ENCODE measurements around the gene NBEAL1.
"Not testable (repeated sequence)": the region's sequence is repeated elsewhere in the genome, so short reads cannot be mapped to it uniquely, and the experiment has no call there.

The NBEAL1 gene

GRCh38 chr2:203014456-203015199, at the start of gene NBEAL1:
NBEAL1 (plus strand) TSS chr2:203014875; CDS start chr2:203016385, 1,510 bp downstream.
- peak; percentile 66 for DNase-seq (ENCODE audit: low spot score)

DNA sequence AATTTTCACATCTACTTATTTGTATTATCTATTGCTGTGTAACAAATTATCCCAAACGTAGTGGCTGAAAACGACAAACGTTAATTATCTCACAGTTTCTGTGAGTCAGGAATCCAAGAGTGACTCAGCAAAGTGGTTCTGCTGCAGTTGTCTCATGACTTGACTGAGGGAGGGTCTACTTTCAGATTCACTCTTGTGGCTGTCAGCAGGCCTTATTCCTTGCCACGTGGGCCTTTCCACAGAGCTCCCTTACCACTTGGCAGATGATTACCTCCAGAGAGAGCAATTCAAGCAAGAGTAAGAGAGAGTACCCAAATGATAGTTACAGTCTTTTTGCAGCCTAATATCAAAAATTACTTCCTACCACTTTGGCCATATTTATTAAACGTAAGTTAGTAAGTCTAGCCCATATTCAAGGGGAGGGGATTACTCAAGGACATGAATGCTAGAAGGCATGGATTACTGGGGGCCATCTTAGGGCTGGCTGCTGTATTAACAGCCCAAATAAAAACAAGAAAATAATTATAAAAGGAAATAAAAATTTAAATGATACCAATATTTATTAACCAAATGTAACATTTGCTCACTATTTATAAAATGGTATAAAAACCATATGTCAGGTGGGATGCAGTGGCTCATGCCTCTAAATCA, 48.7 kb upstream of the NBEAL1 start:
- no peak for DNase-seq (ENCODE audit: low spot score)

- DNase-seq (ENCODE audit: low spot score): not testable (repeated sequence)
Measured at GRCh38 chr2:202969404-202969803, 45.3 kb upstream of the NBEAL1 start.

DNA sequence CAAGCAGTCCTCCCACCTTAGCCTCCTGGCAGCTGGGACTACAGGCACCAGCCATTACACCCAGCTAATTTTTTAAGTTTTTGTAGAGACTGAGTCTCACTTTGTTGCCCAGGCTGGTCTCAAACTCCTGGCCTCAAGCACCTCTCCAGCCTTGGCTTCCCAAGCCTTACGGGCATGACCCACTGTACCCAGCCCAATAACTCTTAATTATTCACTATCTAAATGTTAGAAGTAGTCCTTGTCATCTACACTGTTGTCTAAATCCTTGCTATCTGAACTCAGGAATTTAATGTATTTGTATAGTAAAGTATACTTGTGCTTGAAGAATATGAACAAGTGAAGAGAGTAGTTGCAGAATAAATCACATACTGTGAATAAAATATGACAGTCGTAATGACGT, 37.9 kb upstream of the NBEAL1 start:
- DNase-seq (ENCODE audit: low spot score): no peak

DNA sequence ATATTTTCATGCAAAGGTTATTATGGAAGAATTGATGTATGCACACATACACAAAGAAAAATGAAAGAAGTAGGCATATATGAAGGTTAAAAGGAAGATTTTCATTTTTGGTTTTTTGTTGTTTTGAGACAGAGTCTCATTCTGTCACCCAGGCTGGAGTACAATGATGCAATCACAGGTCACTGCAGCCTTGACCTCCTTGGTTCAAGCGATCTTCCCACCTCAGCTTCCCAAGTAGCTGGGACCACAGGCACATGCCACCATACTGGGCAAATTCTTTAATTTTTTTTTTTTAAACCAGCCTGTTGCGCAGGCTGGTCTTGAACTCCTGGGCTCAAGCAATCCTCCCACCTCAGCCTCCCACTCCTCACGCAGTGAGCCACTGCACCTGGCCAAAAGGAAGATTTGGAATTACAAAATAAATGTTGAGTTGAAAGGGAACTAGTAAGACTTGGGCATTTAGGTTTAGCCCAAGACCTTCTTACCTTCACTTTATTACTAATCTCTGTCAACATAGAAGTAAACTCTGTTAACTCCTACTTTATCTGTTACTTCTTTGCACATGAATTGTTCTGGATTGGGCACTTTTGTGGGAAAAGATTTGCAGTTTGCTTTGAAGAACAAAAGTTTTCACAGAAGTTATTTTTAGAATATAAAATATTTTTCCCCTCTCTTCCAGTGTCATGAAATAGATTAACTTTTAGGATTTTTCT, 31.7 kb upstream of the NBEAL1 start:
- DNase-seq (ENCODE audit: low spot score): no peak

DNA sequence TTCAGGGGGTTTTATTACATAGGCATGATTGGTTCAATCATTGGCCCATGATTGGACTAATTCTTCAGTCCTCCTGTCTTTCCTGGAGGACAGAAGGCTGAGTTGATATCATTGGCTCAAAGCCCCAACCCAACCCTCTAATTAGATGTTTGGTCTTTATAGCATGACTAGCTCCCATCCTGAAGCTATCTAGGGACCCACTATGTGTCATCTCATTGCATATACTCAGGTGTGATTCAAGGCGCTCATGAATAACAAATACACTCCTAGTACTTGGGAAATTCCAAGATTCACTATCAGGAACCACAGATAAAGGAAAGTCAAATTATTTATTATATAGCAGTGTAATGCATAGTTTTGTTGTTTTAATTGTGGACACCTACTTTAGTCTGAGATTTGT, 24.9 kb upstream of the NBEAL1 start:
- no peak for DNase-seq (ENCODE audit: low spot score)

DNA sequence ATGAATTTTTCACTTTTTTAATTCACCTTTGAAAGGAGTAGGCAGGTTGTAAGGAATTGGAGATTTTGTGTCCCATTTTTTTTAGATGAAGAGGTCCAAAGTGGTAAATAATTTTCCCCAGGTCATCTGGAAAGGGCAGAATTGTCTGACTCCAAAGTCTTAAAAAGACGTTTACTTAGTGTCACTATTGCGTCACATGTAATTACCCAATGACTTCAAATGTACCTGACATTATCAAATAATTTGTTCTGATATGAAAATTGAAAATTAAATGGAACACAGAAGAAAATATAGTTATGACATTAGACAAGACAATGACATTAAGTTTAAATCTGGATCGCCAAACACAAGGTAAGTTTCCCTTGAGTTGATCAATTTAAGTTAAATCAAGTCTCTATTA, 24.2 kb upstream of the NBEAL1 start:
- DNase-seq (ENCODE audit: low spot score): no peak

GRCh38 chr2:202997113-202997512, 17.6 kb upstream of the NBEAL1 start:
- DNase-seq (ENCODE audit: low spot score): not testable (repeated sequence)

DNA sequence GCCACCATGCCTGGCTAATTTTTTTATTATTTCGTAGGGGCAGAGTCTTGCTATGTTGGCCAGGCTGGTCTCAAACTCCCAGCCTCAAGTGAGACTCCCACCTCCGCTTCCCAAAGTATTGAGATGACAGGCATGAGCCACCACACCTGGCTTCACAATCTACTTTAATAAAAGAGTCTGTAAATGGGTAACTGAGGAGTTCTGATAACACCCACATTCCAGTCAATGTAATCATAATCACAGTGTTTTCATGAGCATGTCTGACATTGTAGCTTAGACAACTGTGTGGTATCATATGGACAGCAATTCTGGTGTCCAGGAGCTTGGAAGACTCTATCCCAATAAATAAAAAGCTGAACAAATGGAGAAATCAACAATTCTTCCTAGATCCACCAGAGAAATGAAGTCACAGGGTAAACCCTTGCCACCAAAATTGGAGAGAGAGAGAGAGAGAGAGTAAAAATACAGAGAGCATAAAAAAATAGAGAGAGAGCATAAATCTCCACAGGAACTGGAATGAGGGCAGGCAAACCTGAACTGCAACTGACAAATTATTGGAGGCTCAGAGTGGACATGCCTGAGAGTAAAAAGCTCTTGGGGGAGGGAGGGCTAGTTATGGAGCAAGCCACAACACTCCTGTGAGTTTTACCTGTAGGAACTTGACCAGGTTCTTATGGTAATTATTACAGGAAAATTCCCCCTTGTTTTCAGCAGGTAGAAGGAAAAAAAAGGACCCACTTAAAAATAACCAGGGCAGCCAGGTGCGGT, 12.4 kb upstream of the NBEAL1 start:
- no peak for DNase-seq (ENCODE audit: low spot score)

- DNase-seq (ENCODE audit: low spot score): no peak
Measured at GRCh38 chr2:203003716-203004115, 11.0 kb upstream of the NBEAL1 start.

DNA sequence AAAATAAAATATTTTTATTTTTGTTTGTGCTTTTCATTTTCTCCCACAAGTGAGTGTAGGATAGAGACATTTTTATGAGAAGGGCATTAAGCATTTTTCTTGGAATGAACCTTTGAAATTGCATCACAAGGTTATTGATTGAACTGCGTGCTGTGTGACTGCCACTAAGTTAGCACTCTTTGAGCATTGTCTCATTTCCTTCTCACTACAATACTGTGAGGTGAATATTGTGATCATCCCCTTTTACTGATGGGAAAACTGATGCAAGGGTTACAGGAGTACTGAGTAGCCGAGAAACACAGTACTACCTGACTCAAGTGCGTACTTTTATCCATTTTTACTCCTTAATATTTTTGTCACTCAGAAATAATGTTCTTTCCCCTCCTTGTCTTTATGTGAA, 2.0 kb downstream of the NBEAL1 start:
- DNase-seq (ENCODE audit: low spot score): no peak

DNA sequence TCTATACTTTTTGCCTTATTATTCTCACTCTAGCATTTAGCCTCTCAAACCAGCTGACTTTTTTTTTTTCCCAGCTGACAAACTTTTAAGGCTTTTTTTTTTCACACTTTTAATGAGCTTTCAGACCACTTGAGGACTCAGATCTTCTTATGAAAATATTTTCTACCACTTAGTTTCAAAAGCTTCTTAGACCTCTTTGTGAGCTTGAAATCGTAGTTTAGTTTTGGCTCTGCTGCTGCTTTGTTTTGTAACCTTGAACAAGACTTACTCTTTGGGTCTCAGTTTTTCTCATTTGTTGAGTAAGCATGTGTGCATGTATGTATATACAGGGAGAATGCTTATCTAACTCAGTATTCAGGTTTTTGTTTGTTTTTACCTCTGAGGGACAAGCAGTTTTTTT, 3.5 kb downstream of the NBEAL1 start:
- no peak for DNase-seq (ENCODE audit: low spot score)

DNA sequence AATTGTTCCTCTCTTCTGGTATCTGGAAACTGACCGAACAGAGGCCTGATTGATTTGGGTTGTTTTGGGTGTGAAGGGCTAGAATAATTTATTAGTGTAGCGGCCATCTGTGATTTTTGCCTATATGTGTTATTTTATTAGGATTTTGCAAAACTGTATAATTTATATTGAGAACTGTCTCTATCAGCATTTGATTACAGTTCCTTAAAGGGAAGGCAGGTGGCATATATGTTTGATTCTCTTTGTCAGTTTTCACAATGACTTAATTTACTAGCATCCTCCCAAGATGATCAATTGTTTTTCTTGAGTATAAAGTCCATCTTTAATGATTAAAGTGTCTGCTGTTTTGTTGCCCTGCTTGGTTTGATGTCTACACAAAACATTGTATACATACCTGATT, 4.5 kb downstream of the NBEAL1 start:
- no peak for DNase-seq (ENCODE audit: low spot score)

DNA sequence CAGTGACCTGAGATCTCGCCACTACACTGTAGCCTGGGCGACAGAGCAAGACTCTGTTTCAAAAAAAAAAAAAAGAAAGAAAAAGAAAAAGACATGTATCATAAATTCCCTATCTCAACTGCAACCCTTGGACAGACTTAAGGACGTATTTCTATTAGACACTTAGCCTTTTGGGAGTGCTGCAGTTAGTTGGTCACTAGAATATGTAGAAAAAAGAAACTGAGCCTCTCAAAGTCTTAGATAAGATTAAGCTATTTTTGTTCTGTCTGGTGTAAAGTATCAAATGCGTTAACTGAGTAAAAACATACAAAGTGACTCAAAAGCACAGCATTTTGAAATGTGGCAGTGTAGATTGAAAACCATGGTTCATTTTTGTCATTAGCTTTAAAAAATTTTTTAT, 7.3 kb downstream of the NBEAL1 start:
- no peak for DNase-seq (ENCODE audit: low spot score)

DNA sequence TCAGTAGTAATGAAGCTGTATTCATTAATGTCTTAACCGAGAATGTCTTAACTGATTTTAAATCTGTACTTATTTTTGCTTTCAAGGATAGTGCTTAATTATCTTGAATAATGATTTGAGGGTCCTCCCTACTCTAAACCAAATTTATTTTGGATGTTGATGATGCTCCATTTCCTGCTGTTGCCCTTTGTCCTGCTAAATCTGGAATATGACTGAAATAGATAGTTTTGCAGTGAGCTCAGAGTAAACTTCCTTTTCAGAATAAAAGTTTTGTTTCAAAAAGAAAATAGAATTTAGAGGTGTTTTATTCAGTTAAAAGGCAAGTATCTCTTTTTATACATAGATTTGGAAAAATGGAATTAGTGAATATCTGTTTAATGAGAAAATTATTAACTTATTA, 8.1 kb downstream of the NBEAL1 start:
- DNase-seq (ENCODE audit: low spot score): no peak

DNA sequence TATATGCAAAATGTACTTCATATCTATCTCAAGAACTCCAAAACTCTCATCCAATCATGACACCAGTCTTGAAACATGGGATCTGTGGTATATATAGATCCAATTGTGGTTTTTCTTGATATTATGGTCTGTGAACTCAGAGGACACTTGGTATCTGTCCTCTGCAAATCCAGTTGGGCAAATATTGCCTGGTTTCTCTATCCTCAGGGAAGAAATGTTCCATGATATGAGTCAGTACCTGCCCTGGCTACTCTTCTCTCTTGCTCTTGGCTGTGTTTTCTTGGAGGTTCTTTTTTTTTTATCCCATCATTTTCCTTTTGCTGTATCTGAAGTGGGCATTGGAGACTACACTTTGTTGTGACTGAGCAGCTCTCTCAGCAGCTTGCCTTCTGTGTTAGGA, 10.9 kb downstream of the NBEAL1 start:
- no peak for DNase-seq (ENCODE audit: low spot score)

DNA sequence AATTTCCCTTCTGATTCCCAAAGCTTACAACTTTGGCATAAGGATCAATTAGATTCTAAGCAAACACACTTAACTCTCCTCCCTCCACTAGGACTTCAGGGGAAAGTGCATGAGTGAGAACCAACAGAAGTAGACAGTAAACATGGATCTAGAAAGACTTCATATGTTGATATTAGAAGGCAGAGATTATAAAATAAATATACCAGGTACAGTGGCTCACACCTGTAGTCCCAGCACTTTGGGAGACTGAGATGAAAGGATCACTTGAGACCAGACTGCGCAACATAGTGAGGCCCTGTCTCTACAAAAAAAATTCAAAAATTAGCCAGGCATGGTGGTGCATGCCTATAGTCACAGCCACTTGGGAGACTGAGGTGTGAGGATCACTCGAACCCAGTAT, 15.9 kb downstream of the NBEAL1 start:
- no peak for DNase-seq (ENCODE audit: low spot score)

- no peak for DNase-seq (ENCODE audit: low spot score)
Measured at GRCh38 chr2:203030991-203031390, 16.3 kb downstream of the NBEAL1 start.

- DNase-seq (ENCODE audit: low spot score): no peak
Measured at GRCh38 chr2:203033395-203033794, 18.7 kb downstream of the NBEAL1 start.

DNA sequence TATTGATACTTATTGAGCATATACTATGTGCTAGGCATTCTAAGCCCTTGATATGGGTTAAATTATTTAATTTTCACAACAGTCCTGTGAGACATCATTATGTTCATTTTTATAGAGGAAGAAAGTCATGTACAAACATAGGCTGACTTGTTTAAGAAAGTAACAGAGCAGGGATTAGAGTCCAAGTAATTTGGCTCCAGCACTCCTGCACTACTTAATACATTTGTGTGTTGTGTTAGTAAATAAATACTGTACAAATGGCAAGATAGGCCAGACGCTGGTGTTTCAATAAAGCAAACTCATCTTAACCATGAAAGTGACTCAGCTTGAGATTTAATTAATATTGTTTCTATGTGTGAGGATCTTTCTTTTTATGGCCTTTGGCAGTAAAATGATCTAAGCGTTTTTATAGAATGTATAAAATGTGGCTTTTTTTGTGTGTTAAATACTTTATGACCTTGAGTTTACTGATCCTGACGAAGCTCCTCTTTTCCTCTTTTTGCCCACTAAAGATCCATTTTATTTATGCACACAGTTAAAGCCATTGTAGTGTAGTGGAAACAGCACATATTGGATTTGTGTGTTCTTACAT, 21.3 kb downstream of the NBEAL1 start:
- DNase-seq (ENCODE audit: low spot score): no peak

DNA sequence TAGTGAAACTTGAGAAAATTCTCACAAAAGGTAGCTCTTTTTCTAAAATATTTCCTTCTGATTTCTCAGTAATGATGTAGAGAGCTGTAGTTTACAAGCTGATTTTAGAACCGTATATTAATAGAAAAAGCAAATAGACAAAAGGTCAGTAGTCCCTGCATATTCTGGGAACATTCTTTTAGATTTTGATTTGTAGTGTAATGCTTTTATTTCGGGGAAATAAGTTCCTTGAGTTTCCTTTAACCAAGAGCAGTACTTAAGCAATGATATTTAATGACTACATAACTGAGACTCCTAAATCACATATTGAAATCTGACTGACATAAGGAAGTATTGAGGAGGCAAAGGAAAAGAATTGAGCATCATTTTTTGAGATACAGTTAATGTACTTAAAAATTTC, 22.4 kb downstream of the NBEAL1 start:
- DNase-seq (ENCODE audit: low spot score): no peak

- no peak for DNase-seq (ENCODE audit: low spot score)
Measured at GRCh38 chr2:203038586-203038985, 23.9 kb downstream of the NBEAL1 start.
